ENCODE results near the gene KDM8. TPM values are rescaled to one million over a fixed set of nuclear protein-coding genes. Genes with fewer than 3 reads are reported as not detected.

KDM8 gene
- total RNA-seq, 2 experiments from 2014 or later = 9.9 to 12.2 TPM

DNA sequence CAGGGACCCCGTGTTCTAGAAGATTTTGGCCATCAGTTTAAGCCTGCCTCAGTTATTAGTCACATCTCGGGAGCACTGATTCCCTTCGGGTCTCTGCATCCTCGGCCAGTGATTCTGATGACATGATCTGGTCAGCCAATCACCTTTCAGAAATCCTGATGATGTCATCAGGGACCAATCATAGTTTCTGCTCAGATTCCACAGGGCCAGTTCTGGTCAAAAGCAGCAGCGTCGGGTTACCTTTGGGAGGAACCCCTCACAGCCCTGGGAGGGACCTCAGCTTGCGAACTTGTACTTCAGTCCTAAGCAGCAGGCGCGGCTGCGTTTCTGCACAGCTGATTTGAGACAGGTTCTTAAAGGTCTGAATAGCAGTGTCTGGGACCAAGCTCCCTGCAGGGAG, 13.9 kb downstream of the KDM8 start:
- no peak overlapping the region for H3K27ac Mint-ChIP-seq
- peaks cover 4% of the 10 kb centered on the region for H3K36me3 Mint-ChIP-seq
- no peak overlapping the region for H3K4me3 Mint-ChIP-seq
- no peak for DNase-seq
- H3K9me3 Mint-ChIP-seq = no peaks in the 10 kb centered on the region
- H3K4me1 Mint-ChIP-seq = no peaks in the 10 kb centered on the region
- no peaks in the 10 kb centered on the region for H3K27me3 Mint-ChIP-seq

DNA sequence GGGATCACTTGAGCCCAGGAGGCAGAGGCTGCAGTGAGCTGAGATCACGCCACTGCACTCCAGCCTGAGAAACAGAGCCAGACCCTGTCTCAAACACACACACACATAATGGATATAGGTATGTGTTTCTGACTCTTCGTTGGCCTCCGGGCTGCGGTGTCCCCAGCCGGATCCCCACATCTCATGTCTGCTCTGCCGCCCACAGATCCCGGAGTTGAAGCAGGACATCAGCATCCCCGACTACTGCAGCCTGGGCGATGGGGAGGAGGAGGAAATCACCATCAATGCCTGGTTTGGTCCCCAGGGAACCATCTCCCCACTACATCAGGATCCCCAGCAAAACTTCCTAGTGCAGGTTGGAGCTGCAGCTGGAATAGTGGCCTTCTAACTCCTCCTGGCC, 15.4 kb downstream of the KDM8 start:
- no peaks in the 10 kb centered on the region for H3K4me1 Mint-ChIP-seq
- peaks cover under 1% of the 10 kb centered on the region for H3K36me3 Mint-ChIP-seq
- DNase-seq = no peak
- H3K9me3 Mint-ChIP-seq = no peaks in the 10 kb centered on the region
- no peak overlapping the region for H3K27ac Mint-ChIP-seq
- H3K27me3 Mint-ChIP-seq = no peaks in the 10 kb centered on the region
- no peak overlapping the region for H3K4me3 Mint-ChIP-seq

DNA sequence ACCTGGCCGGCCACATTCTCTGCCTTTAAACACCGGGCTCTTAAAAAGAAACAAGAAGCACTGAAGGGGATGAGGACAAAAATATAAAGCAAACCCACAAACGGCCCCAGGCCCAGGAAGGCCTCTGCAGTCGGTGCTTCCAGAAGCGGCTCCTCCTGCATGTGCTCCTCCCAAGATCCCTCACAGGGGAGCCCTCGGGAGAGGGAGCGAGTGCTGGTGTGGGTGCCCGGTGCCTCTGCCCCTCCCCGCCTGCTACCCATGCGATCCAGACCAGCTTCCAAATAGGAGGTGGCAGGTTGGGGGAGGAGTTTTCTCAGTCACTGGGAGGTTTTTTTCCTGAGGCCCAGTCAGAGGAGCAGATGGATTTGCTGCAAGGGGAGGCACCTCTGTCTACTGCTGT, 15.8 kb downstream of the KDM8 start:
- H3K9me3 Mint-ChIP-seq = no peaks in the 10 kb centered on the region
- H3K36me3 Mint-ChIP-seq = peaks cover 5% of the 10 kb centered on the region
- H3K27me3 Mint-ChIP-seq = no peaks in the 10 kb centered on the region
- no peak for DNase-seq
- H3K27ac Mint-ChIP-seq = no peak overlapping the region
- H3K4me1 Mint-ChIP-seq = peaks cover 3% of the 10 kb centered on the region
- no peak overlapping the region for H3K4me3 Mint-ChIP-seq

DNA sequence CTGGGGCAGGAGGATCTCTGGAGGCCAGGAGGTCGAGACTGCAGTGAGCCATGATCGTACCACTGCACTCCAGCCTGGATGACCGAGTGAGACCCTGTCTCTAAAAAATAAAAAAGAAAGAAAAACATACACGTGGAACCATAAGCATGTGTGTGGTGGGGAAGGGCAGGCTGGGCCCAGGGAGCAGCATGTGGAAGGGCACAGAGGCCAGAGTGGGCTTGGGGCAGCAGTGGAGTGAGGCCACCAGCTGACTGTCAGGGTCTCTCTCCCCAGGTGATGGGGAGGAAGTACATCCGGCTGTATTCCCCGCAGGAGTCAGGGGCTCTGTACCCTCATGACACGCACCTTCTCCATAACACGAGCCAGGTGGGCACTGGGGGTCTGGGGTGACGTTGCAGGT, 16.8 kb downstream of the KDM8 start:
- no peak overlapping the region for H3K27ac Mint-ChIP-seq
- H3K36me3 Mint-ChIP-seq = peaks cover 9% of the 10 kb centered on the region
- H3K4me3 Mint-ChIP-seq = no peak overlapping the region
- H3K4me1 Mint-ChIP-seq = peaks cover 3% of the 10 kb centered on the region
- H3K9me3 Mint-ChIP-seq = no peaks in the 10 kb centered on the region
- no peaks in the 10 kb centered on the region for H3K27me3 Mint-ChIP-seq
- DNase-seq = no peak

DNA sequence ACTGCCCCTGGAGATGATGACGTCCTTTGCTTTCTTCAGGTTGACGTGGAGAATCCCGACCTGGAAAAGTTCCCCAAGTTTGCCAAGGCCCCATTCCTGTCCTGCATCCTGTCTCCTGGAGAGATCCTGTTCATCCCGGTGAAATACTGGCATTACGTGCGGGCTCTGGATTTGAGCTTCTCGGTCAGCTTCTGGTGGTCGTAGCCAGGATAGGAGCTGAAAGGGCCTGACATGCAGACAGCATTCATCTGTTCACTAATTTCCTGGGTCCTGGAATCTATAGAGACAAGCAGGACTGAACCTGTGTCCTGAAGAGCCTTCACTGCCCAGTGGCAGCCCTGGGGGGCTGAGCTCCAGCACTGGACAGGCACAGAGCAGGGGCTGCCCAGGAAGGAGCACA, 17.2 kb downstream of the KDM8 start:
- no peaks in the 10 kb centered on the region for H3K9me3 Mint-ChIP-seq
- H3K36me3 Mint-ChIP-seq = peaks cover 9% of the 10 kb centered on the region
- H3K4me3 Mint-ChIP-seq = no peak overlapping the region
- H3K4me1 Mint-ChIP-seq = peaks cover 3% of the 10 kb centered on the region
- DNase-seq = no peak
- H3K27me3 Mint-ChIP-seq = no peaks in the 10 kb centered on the region
- no peak overlapping the region for H3K27ac Mint-ChIP-seq

DNA sequence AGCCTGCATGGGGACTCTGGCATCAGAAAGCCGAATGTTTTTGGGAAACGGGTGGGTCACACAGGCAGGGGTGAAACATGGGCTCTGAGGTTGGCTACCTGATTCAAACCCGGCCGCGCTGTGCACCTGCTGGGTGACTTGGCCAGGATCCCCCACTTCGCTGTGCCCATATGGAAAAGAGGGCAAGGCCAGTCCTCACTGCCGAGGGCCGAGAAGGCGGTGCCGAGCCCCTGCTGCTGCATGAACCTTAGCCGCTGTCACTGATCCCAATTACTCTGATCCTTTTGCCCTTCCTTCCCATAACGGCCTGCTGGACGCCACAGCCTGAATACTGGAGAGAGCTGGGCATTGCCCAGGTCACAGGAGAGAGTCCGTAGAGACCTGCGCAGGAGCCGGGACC, 17.7 kb downstream of the KDM8 start:
- Mint-ChIP-seq H3K27ac (no peak overlapping the region), H3K9me3 (no peaks in the 10 kb centered on the region), H3K4me1 (peaks cover 7% of the 10 kb centered on the region), H3K4me3 (no peak overlapping the region), H3K36me3 (peaks cover 9% of the 10 kb centered on the region), H3K27me3 (no peaks in the 10 kb centered on the region)
- DNase-seq = no peak

DNA sequence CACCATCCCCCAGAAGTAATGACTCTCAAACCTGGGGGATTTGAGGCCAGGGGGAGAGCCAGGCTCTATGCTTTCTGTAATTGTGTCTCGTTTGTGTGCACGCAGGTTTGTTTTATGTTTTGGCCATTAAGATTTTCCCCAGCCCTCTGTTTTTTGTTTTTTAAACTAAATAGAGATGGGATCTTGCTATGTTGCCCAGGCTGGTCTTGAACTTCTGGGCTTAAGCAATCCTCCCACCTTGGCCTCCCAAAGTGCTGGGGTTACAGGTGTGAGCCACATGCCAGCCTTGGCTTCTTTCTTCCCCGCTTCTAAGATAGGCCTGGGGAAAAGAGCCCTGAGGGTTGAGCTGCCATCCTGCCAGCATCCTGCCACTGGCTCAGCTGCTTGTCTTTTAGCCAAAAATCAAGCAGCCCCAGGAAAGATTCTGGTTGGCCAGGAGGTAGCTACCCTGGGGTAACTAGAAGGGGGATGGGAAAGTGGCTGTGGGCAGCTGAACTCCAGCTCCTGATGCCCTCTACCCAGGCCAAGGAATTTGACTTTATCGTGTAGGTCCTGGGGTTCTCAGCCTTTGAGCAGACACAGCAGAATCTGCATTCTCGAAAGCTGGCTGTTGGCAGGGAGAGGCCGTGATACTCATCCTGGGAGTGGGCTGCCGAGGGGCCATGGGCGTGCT, 18.4 kb downstream of the KDM8 start:
- H3K27me3 Mint-ChIP-seq = no peaks in the 10 kb centered on the region
- no peak overlapping the region for H3K4me3 Mint-ChIP-seq
- H3K27ac Mint-ChIP-seq = no peak overlapping the region
- peaks cover 9% of the 10 kb centered on the region for H3K36me3 Mint-ChIP-seq
- H3K4me1 Mint-ChIP-seq = peaks cover 13% of the 10 kb centered on the region
- H3K9me3 Mint-ChIP-seq = no peaks in the 10 kb centered on the region
- no peak for DNase-seq

DNA sequence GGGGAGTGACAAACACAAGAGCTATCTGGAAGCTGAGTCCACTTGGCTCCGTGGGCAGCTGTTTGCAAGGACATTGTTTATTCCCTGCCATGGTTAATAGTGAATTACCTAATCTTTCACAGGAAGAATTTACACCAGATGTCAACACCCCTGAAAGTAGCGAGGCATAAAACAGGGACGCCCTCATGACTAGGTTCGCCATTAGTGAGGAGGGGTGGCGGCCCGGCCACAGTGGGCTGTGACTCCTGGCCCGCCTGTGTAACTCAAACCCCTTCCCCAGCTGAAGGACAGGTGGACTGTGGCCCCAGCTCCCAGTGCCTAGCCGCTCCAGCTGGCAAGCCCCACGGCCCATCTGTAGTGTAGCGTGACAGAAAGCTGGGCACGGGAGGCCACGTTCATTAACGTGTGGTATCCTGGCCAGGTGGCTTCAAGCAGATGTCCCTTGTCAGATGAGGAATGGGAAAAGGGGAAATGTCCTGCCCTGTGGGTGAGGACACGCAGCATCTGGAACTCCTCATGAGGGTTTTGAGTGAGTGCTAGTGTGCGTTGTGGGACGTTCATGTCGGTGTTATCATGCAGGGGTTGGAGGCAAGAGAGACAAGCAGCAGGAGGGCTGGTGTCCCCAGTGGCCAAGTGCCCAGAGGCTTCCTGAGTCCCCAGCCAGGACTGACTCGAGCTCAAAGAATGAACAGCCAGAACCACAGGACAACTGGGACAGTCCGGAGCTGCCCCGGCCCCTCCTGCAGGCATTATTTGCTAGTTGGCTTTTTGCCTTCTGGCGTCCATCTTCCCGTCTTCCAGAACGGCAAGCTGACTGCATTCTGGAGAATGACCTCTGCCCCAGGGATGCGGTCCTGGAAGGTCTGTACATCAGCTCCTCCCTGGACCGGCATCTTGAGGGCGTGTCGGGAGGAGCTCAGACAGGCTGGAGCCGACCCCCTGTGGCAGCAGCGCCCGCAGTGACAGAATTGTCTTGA, 19.2 kb downstream of the KDM8 start:
- no peaks in the 10 kb centered on the region for H3K9me3 Mint-ChIP-seq
- no peak overlapping the region for H3K4me3 Mint-ChIP-seq
- H3K4me1 Mint-ChIP-seq = peaks cover 14% of the 10 kb centered on the region
- DNase-seq = no peak
- peak overlapping the region; percentile 58 for H3K27ac Mint-ChIP-seq
- H3K36me3 Mint-ChIP-seq = peaks cover 9% of the 10 kb centered on the region
- H3K27me3 Mint-ChIP-seq = no peaks in the 10 kb centered on the region

DNA sequence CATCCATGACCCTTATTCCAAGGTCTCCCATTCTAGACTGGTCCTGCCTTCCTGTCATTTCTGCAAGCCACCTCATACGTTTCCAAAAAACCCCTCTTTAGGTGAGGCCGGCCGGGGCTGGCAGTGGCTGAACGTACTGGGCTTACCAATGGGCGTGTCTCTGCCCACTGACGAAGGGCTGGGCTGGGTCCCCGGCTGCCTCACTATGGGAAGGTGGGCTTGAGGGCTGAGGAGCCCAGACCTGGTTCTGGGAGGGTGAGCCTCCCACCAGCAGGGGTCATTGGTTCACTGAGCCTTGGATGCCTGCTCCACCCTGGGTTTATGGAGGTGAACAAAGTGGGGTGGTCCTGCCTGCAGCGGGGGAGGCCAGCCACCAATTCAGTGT, 19.9 kb downstream of the KDM8 start:
- H3K27me3 Mint-ChIP-seq = no peaks in the 10 kb centered on the region
- DNase-seq = no peak
- H3K4me1 Mint-ChIP-seq = peaks cover 14% of the 10 kb centered on the region

DNA sequence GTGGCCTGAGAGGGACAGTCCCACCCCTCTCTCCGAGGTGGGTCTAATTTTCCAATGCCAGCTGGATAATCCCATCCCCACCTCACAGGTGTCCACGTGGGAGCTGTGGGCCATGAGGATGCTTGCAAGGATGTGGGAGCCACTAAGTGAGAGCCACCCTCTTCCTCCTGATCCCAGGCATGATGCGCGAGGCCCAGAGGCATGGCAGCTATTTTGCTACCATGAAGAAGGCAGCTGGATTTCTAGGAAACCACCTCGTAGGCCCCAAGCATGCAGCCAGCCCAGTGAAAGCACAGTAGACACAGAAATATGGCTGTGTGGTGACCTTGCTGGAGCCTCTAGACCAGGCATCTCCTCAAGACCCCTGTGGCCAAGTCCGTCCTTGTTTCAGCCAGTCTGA, 20.4 kb downstream of the KDM8 start:
- no peak overlapping the region for H3K4me3 Mint-ChIP-seq
- H3K27ac Mint-ChIP-seq = peak overlapping the region; percentile 42
- no peaks in the 10 kb centered on the region for H3K9me3 Mint-ChIP-seq
- peaks cover 14% of the 10 kb centered on the region for H3K36me3 Mint-ChIP-seq
- DNase-seq = no peak
- H3K4me1 Mint-ChIP-seq = peaks cover 14% of the 10 kb centered on the region
- H3K27me3 Mint-ChIP-seq = no peaks in the 10 kb centered on the region

More for the DNA sequence above, 19.9 kb downstream of the KDM8 start:
- Mint-ChIP-seq H3K9me3 (no peaks in the 10 kb centered on the region), H3K36me3 (peaks cover 9% of the 10 kb centered on the region), H3K27ac (no peak overlapping the region), H3K4me3 (no peak overlapping the region)

DNA sequence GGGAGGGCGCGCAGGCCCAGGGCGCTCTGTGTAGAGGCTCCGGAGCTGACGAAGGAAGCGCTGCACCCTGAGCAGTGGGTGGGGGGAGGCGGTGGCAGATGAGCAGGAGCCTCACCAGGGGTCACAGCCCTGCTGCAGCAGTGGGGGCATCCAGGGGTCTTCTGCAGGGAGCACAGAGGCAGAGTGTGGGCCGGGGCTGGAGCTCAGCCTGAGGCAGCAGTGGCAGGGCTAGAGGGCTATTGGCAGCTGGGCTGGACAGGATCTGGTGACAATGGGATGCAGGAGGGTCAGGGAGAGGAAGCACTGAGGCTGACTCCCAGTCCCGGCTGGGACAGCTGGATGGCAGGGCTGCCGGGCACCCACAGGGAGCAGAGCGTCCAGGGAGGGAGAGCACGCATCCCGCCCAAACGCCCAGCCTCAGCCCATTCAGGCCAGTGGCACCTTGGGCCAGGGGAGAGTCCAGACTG, 21.0 kb downstream of the KDM8 start:
- no peaks in the 10 kb centered on the region for H3K27me3 Mint-ChIP-seq
- H3K9me3 Mint-ChIP-seq = no peaks in the 10 kb centered on the region
- H3K27ac Mint-ChIP-seq = peak overlapping the region; percentile 42
- H3K36me3 Mint-ChIP-seq = peaks cover 20% of the 10 kb centered on the region
- H3K4me1 Mint-ChIP-seq = peaks cover 19% of the 10 kb centered on the region
- H3K4me3 Mint-ChIP-seq = no peak overlapping the region
- DNase-seq = no peak

DNA sequence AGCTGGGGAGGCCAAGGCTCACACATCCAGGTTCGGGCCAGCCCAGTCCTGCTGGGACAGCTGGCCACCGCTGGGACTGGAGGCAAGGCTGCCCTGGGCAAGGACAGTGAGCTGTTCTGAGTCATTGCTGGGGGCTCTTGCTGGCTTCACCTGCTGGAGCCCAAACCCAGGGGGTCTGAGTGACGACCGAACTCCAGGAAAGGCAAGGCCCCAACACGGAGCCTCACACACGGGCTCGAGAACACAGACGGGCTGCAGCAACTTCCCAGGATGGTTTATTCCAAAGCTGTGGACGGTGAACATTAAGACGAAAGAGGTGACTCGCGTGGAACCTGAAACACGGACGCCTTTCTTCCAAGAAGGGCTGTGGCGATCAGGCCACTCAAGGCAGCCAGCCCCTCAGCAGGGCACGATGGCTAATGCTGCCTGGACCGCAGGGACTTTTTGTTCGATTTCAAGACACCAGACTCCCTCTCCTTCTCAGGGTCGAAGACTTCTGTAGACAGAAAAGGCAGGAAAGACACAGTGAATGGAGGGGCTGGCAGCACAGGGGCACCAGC, 21.5 kb downstream of the KDM8 start:
- Mint-ChIP-seq H3K36me3 (peaks cover 20% of the 10 kb centered on the region), H3K4me1 (peaks cover 23% of the 10 kb centered on the region), H3K27me3 (no peaks in the 10 kb centered on the region), H3K27ac (peak overlapping the region; percentile 62), H3K4me3 (no peak overlapping the region), H3K9me3 (no peaks in the 10 kb centered on the region)
- no peak for DNase-seq

DNA sequence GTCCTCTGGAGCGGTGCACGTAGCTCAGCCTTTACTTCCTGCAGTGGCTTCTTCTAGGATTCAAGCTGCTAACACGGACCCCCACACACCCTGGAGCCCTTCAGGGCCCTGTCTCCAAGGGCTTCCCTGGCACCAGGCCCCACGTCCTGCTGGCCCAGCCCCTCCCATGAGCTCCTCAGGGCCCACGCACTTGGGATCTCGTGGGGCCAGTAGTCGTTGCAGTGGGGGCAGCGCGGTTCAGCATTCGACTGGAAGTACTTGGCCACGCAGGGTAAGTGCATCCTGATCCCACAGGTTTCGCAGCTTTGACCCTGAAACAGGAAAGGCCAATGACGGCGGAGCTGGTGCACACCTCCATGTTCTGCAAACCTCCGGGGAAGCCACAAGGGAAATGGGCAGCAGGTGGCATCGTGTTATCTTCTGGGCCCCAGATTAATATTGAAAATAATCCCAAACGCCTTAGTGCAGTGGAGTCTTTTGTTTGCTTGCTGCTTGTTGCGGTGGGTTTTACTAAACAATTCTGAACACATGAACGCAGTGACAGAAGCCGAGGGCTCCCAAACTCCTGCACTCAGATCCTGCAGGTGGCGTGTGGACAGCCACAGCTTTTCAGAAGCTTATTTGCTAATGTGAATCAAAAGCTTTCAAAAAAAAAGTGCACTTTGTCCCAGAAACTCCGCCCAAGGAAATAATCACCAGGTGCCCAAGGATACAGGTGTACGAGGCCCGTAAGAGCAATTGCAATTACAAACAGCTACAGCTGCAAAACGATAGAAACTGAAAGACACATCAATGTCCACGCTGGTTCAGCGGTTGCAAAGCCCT, 22.4 kb downstream of the KDM8 start:
- H3K27ac Mint-ChIP-seq = peak overlapping the region; percentile 62
- peaks cover 24% of the 10 kb centered on the region for H3K36me3 Mint-ChIP-seq
- peaks cover 29% of the 10 kb centered on the region for H3K4me1 Mint-ChIP-seq
- DNase-seq = no peak
- no peak overlapping the region for H3K4me3 Mint-ChIP-seq
- H3K27me3 Mint-ChIP-seq = no peaks in the 10 kb centered on the region
- no peaks in the 10 kb centered on the region for H3K9me3 Mint-ChIP-seq

DNA sequence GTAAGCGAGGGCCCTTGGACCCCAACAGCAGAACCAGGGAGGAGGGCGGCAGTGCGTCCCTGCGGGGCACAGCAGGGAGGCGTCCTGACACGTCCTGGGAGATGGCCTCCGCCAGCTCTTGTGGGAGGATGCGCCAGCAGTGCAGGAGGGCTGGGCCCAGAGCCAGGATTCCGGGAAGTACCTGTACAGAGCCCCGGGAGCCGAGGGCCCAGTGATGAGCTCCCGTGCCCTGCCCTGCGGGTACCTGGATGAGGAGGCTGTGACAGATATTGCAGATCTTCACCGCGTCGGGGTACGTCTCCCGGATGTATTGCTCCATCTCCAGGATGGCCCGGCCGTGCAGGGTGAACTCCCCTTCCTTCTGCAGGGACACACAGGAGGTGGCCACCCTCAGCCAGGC, 23.1 kb downstream of the KDM8 start:
- H3K4me1 Mint-ChIP-seq = peaks cover 36% of the 10 kb centered on the region
- H3K27me3 Mint-ChIP-seq = no peaks in the 10 kb centered on the region
- H3K36me3 Mint-ChIP-seq = peaks cover 31% of the 10 kb centered on the region
- no peaks in the 10 kb centered on the region for H3K9me3 Mint-ChIP-seq
- H3K4me3 Mint-ChIP-seq = no peak overlapping the region
- no peak for DNase-seq
- H3K27ac Mint-ChIP-seq = peak overlapping the region; percentile 30

Data from activated naive CD8-positive, alpha-beta T cell treated with anti-CD3 and anti-CD28 coated beads for 36 hours (primary cell).